SK-MEL-5 (cell line): ENCODE results near the gene PFN1. TPM values are rescaled to one million over a fixed set of nuclear protein-coding genes. Genes with fewer than 3 reads are reported as not detected.

Source experiments
- small RNA-seq, 2 experiments: library from RNA; depleted of rRNA; stranded (forward); fragments of <200 nt; gene quantifications; one replicate each; pipeline ENCODE3, GENCODE V24; 2014
- total RNA-seq: library from RNA; depleted of rRNA; stranded (reverse); fragments of >200 nt; shearing (Covaris generic); gene quantifications from 2 replicates; pipeline ENCODE4 v1.2.3, GENCODE V29; 2014; rRNA removed

PFN1 gene
- total RNA-seq, 1 experiment from 2014 or later, result 787 TPM

Small RNAs within 50 kb of the gene (small RNA-seq; reads per million reads assigned to genes)
- gene MIR6864 (0 reads per million in 2 experiments), gene MIR6865 (0 reads per million in 2 experiments)

Other genes with a start within 250 kb of the PFN1 start
- gene PELP1, start 244.4 kb downstream of the PFN1 start, total RNA-seq, result 18.1 and 23.4 TPM in 2 replicates
- gene ARRB2, start 237.9 kb downstream of the PFN1 start, total RNA-seq, result 13.6 and 17.2 TPM in 2 replicates
- 26.3 and 32.0 TPM in 2 replicates for gene MED11, start 217.1 kb downstream of the PFN1 start, total RNA-seq
- gene ZMYND15, start 208.7 kb downstream of the PFN1 start, total RNA-seq, result 0.11 TPM in 1 of 2 replicates, not detected in the other
- gene CXCL16, start 208.6 kb downstream of the PFN1 start, total RNA-seq, result 10.0 and 10.7 TPM in 2 replicates
- not detected in 2 replicates for gene TM4SF5, start 176.6 kb downstream of the PFN1 start, total RNA-seq
- not detected in 2 replicates for gene VMO1, start 162.2 kb downstream of the PFN1 start, total RNA-seq
- not detected in 2 replicates for gene GLTPD2, start 159.6 kb downstream of the PFN1 start, total RNA-seq
- gene PSMB6, start 152.4 kb downstream of the PFN1 start, total RNA-seq, result 171 and 190 TPM in 2 replicates
- gene PLD2, start 141.4 kb downstream of the PFN1 start, total RNA-seq, result 10.2 and 10.5 TPM in 2 replicates
- 18.7 and 19.5 TPM in 2 replicates for gene MINK1, start 115.2 kb downstream of the PFN1 start, total RNA-seq
- not detected in 2 replicates for gene C17orf107, start 49.0 kb downstream of the PFN1 start, total RNA-seq
- gene CHRNE, start 45.4 kb downstream of the PFN1 start, total RNA-seq, result 0.11 TPM in 1 of 2 replicates, not detected in the other
- not detected in 2 replicates for gene GP1BA, start 16.3 kb downstream of the PFN1 start, total RNA-seq
- 115 and 129 TPM in 2 replicates for gene SLC25A11, start 8.5 kb downstream of the PFN1 start, total RNA-seq
- gene RNF167, start 8.3 kb downstream of the PFN1 start, total RNA-seq, result 30.6 and 38.3 TPM in 2 replicates
- 3.6 and 4.3 TPM in 2 replicates for gene ENO3, start 2.6 kb upstream of the PFN1 start, total RNA-seq
- 41.6 and 55.3 TPM in 2 replicates for gene SPAG7, start 19.3 kb upstream of the PFN1 start, total RNA-seq
- 4.4 and 5.6 TPM in 2 replicates for gene CAMTA2, start 39.1 kb upstream of the PFN1 start, total RNA-seq
- 0.16 and 0.24 TPM in 2 replicates for gene INCA1, start 49.0 kb upstream of the PFN1 start, total RNA-seq
- 48.2 and 54.7 TPM in 2 replicates for gene KIF1C, start 49.4 kb upstream of the PFN1 start, total RNA-seq
- not detected in 2 replicates for gene SLC52A1, start 86.9 kb upstream of the PFN1 start, total RNA-seq
- 0.19 TPM in 1 of 2 replicates, not detected in the other for gene ZFP3, start 129.9 kb upstream of the PFN1 start, total RNA-seq
- gene ZNF232, start 163.3 kb upstream of the PFN1 start, total RNA-seq, result 7.1 and 7.4 TPM in 2 replicates
- gene USP6, start 167.5 kb upstream of the PFN1 start, total RNA-seq, result not detected in 2 replicates
- 5.7 and 7.5 TPM in 2 replicates for gene ZNF594, start 243.3 kb upstream of the PFN1 start, total RNA-seq